ENCODE results near the gene HARS2.
"Not testable (repeated sequence)": the region's sequence is repeated elsewhere in the genome, so short reads cannot be mapped to it uniquely, and the experiment has no call there.

Gene HARS2

DNA sequence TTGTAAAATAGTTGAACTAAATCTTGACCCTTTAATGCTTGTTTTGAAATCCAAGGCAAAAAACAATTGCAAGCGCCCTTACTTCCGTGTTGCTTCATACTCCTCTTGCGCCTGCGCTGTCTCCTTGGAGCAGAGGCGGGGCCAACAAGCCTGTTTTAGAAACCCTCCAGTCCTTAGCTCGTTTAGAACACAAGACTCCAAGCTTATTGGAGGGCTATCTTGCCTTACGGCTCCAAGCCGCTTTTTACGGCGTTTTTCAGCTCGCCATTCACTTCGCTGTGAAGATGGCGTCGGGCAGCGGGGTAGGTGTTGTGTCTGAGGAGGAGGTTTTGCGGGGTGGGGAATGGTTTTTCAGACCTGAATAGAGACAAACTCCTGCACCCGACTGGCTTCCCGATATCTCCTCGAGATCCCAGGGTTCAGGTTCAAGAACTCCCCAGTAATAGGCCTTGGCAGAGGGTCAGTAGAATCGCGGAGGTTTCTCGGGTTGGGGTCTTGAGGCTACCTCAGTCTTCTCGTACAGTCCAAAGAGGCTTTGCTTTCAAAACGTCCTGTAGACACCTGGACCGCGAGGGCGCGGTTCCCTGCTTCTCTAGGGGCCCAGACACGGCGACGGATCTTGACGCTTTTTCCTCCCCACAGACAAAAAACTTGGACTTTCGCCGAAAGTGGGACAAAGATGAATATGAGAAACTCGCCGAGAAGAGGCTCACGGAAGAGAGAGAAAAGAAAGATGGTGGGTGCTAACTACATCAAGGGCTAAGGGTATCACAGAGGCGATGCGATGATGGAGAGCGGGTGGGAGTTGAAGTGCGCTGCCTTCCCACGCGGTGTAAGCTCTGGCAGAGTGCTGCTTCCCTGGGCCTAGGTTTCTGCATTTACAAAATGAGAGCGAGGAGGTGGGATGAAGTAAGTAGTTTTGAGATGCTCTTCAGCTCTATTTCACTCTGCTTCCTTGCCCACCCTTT, 9.2 kb downstream of the HARS2 start, which contains the start of gene ZMAT2:
TSS of gene ZMAT2 (plus strand) at position 271 of the 968 bp plus-strand sequence. CDS start at position 285, 14 bp downstream.
- DNase-seq: peak; percentile 89

DNA sequence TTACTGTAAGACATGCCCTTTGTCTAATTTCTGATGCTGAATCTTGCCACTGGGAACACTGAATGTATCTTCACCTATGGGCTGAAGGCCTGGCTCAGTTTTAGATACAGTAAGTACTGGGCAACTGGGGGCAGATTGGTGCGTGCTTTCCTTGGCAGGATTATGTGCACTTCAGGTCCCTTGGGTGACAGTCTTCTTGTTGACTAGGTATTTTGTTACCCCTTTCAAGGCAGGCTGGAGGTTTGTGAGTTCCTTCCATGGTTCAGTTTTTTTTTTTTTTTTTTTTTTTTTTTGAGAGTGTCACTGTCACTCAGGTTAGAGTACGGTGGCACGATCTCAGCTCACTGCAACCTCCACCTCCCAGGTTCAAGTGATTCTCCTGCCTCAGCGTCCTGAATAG, 16.6 kb downstream of the HARS2 start:
- DNase-seq: no peak

DNA sequence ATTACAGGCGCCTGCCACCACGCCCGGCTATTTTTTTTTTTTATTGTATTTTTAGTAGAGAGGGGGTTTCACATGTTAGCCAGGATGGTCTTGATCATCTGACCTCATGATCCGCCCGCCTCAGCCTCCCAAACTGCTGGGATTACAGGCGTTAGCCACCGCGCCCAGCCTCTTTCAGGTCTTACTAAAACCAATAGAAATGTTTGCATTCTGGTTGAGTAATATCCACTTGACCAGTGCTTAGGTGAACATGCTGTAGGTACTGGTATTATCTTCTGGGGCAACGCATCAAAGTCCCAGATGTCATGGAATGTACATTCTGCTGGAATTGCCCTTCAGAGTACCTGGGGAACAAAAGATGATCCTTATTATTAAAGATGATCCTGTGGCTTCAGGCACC, 17.5 kb downstream of the HARS2 start:
- DNase-seq: not testable (repeated sequence)

DNA sequence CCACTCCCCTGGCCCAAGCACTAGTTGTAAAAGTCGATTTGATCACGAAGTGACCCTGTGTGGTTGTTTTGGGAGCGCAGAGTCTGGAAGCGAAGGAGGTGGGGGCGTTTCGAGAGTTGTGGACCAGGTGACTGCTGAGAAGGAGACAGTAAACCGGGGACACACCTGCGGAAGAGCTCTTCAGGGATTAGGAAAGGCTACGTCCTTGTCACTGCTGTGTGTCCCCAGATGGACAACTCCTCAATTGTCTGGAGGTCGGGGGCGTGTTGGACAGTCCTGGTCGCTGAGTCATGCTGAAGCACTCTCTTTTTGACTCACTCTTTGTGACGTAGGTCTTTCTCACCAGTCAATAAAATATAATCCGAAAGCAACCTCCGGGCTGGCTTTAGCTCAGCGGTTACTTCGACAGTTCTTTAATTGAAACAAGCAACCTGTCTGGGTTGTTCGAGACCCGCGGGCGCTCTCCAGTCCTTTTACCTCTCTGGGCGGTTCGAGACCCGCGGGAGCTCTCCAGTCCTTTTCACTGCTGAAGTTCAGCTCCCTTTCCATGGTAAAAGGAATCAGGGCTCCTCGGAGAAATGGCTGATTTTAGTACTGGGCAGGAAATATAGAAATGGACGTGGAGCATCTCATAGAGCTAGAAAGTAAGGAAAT, 19.8 kb downstream of the HARS2 start:
- DNase-seq: peak; percentile 86

- DNase-seq: no peak
Measured at GRCh38 chr5:140711794-140712193, 20.5 kb downstream of the HARS2 start.

GRCh38 chr5:140713562-140714094, 22.4 kb downstream of the HARS2 start:
- no peak for DNase-seq

- not testable (repeated sequence) for DNase-seq
Measured at GRCh38 chr5:140716238-140716637, 25.0 kb downstream of the HARS2 start.

GRCh38 chr5:140718266-140718592, 27.0 kb downstream of the HARS2 start:
- DNase-seq: no peak

DNA sequence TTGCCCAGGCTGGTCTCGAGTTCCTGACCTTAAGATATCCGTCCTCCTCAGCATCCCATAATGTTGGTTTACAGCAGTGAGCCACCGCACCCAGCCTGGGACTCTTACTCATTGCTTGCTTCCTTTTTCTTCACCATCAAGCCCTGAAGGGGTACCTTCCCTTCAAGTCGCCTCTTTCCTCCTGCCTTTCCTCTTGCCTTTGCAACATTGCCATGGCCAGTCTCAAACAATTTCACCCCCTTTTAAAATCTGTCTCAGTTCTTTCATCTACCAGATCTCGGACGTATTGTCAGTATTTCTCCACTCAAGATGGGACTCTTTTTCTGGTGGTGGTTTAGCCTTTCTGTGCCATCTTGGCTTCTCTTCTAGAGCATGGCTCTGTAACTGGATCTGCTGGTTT, 29.5 kb downstream of the HARS2 start:
- DNase-seq: not testable (repeated sequence)

DNA sequence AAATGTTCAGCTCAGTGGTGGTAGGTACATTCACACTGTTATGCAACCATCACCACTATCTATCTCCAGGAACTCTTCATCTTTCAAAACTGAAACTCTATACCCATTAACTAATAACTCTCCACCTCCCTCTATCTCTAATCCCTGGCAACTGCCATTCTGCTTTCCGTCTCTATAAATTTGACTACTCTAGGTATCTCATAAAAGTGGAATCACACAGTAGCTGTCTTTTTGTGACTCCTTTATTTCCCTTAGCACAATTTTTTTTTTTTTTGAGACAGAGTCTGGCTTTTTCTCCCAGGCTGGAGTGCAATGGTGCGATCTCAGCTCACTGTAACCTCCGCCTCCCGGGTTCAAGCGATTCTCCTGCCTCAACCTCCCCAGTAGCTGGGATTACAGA, 30.1 kb downstream of the HARS2 start:
- not testable (repeated sequence) for DNase-seq

- DNase-seq: peak; percentile 53
Measured at GRCh38 chr5:140725799-140726471, 34.7 kb downstream of the HARS2 start.

GRCh38 chr5:140733098-140733497, 41.8 kb downstream of the HARS2 start:
- DNase-seq: no peak

DNA sequence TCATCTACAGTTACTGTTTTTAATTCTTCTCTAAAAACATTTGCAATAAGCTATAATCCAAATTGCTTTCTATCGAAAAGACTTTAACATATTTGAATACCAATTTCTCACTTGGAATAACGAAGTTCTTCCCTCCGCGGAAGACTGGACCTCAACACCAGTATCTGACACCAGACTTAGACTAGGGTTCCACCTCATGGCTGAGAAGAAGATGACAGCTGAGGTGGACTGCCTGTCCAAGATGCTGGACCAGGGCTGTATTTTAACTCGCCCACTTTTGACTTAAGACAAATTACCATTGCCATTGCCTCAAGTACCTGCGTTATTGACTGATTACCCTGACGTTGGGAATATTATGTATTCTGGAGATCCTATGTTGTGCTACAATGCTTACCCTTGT, 43.1 kb downstream of the HARS2 start:
- no peak for DNase-seq

DNA sequence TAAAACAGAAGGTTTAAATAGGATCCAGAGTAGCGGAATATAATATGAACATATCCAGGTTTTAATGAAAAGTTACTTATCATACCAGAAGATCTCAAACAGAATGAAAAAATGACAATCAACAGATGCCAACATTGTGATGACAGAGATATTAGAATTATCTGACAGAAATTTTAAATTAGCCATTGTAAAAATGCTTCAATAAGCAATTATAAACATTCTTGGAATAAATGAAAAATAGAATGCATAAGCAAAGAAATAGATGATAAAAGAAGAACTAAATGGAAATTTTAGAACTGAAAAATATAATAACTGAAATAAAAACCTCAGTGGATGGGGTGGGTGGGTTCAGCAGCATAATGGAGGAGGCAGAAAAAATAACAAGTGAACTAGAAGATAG, 46.2 kb downstream of the HARS2 start:
- no peak for DNase-seq

- no peak for DNase-seq
Measured at GRCh38 chr5:140741967-140742366, 50.7 kb downstream of the HARS2 start.

All from activated CD8-positive, alpha-beta memory T cell treated with anti-CD3 and anti-CD28 coated beads, Interleukin-2, amount 50 U/mL, for 4 hours (primary cell).